GM18508 (cell line): ENCODE results near the gene LRPAP1.
"Not testable (repeated sequence)": the region's sequence is repeated elsewhere in the genome, so short reads cannot be mapped to it uniquely, and the experiment has no call there.

Experiments used
- ATAC-seq: cut with Tn5 transposase; IDR thresholded peaks from one replicate; pipeline ENCODE4 v1.9.1; 2021; ENCODE audit warnings: moderate number of reproducible peaks; ENCODE audit not compliant: insufficient read depth, unreplicated experiment

The LRPAP1 gene

GRCh38 chr4:3562127-3562526, 29.9 kb upstream of the LRPAP1 start:
- ATAC-seq: not testable (repeated sequence)

- ATAC-seq: not testable (repeated sequence)
These were observed 28.2 kb upstream of the LRPAP1 start for GRCh38 chr4:3560465-3560864.

GRCh38 chr4:3559381-3560290, 27.4 kb upstream of the LRPAP1 start:
- not testable (repeated sequence) for ATAC-seq

- ATAC-seq: not testable (repeated sequence)
These were observed 26.3 kb upstream of the LRPAP1 start for GRCh38 chr4:3558514-3558836.

DNA sequence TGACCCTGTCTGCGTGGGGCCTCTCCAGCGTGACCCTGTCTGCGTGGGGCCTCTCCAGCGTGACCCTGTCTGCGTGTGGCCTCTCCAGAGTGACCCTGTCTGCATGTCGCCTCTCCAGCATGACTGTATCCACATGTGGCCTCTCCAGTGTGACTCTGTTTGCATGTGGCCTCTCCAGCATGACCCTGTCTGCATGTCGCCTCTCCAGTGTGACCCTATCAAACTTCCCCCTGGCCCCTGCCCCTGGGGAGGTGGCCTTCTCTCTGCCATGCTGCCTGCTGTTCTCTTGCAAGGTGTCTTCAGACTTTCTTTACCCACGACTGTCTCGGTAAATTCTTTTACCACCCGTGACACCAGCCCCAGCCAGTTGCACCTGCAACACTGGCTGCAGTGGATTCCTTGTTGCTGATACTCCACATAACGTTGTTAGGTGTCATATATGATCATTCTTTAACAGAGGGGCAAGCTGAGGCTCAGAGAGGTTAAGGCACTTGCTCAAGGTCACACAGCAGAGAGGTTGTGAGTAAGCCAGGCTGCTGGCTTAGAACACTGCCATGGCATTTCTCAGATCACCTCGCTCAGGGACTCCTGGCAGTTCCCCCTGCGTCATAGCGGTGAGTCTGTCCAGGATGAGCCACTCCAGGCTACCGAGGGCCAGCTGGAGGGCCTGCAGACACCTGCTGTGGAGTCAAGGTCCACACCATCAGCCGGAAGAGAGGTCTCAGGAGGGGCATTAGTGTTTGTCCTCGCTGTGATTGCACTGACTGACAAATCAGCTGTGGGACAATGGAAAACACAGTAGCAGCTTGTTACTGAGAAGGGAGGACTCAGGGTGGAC, 25.7 kb upstream of the LRPAP1 start:
- not testable (repeated sequence) for ATAC-seq

DNA sequence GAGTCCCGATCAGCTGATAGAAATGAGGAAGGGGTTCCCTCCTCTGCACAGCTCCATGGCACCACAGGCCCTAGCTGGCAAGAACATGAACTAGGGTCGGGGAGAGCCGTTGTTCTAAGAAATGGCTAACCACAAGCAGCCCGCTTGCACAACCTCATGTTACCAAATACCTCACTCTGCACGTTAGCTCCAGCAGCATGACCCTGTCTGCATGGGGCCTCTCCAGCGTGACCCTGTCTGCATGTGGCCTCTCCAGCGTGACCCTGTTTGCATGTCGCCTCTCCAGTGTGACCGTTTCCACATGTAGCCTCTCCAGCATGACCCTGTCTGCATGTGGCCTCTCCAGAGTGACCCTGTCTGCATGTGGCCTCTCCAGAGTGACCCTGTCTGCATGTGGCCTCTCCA, 24.9 kb upstream of the LRPAP1 start:
- ATAC-seq: not testable (repeated sequence)

- not testable (repeated sequence) for ATAC-seq
These were observed 24.1 kb upstream of the LRPAP1 start for GRCh38 chr4:3556244-3556867.

DNA sequence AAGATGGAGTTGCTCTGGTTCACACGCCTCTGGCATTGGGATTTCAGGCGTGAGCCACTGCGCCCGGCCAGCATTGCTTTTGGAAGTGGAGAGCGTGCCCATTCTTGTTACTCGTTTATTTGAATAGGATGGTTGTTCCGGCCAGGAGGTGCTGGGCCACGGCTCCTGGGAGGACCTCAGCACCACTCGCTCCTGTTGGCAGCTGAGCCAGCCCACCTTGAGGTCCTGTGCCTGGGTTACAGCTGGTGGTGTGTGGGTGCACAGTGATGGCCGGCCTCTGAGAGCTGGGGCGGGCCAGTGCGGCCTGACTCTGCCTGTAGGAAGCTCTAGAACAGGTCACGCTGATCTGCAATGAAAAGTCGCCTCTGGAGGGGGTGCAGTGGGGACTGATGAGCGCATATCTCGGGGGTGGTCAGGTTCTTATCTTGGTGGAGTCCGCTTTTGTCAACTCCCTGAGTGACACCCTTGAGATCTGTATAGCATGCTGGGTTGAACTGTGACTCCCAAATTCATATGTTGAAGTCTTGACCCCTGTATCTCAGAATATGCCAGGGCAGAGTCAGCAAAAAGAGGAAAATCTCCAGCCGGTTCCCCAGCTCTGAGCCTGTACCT, 23.3 kb upstream of the LRPAP1 start:
- not testable (repeated sequence) for ATAC-seq

DNA sequence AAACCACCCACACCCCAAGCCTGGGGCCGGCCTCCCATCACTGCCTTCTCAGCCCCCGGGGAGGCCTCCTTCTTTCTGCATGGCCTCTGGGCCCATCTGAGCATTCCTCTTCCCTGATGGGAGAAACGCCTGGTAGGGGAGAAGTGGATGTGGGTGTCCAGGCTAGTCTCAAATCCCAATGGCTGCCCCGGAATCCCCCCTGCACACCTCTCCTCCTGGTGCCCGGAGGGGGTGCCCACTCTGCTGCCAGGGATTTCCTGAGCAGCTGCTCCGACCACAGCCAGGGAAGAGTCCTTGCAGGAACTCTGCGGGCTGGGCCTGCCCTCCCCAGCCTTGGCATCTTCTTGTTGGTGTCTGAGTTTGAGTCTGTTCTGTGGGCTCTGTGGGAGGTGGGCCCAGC, 19.1 kb upstream of the LRPAP1 start:
- ATAC-seq: not testable (repeated sequence)

DNA sequence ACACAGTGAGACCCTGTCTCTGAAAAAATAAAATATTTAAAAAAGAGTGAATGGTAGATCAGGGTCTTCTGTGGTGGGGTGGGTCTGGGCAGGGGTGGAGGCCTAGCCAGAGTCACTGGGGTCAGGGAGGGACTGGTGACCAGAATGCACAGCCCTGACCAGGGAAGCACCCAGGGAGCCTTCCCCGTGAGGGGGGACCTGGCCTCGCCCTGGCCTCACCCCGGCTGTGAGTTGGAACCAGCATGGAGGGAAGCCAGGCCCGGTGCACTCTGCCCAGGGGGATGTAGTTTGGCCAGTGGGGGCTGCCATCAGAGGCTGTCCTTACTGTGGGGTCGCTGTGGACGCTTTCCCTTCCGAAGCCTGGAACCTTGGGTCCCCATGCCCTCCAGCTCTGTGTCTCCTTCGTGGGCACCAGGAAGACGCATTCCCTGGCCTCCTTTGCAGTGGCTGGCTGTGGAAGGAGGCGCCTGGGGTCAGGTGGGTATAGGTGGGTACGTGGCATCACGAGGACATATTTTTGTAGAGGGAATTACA, 18.6 kb upstream of the LRPAP1 start:
- ATAC-seq: not testable (repeated sequence)

- not testable (repeated sequence) for ATAC-seq
These were observed 17.8 kb upstream of the LRPAP1 start for GRCh38 chr4:3550041-3550440.

DNA sequence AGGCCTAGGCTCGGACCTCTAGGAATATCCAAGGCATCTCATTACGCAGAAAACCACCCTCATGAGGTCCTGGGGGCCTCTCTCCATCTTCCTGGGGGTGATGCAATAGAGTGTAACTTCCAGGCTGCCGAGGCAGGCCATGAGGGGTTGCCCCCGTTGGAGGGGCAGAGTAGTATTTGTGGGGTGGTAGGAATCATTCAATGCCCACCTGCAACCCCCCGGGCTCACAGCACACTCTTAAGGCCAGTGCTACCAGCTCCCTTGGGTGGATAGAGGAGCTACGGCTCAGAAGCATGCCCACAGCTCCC, 17.4 kb upstream of the LRPAP1 start:
- not testable (repeated sequence) for ATAC-seq

DNA sequence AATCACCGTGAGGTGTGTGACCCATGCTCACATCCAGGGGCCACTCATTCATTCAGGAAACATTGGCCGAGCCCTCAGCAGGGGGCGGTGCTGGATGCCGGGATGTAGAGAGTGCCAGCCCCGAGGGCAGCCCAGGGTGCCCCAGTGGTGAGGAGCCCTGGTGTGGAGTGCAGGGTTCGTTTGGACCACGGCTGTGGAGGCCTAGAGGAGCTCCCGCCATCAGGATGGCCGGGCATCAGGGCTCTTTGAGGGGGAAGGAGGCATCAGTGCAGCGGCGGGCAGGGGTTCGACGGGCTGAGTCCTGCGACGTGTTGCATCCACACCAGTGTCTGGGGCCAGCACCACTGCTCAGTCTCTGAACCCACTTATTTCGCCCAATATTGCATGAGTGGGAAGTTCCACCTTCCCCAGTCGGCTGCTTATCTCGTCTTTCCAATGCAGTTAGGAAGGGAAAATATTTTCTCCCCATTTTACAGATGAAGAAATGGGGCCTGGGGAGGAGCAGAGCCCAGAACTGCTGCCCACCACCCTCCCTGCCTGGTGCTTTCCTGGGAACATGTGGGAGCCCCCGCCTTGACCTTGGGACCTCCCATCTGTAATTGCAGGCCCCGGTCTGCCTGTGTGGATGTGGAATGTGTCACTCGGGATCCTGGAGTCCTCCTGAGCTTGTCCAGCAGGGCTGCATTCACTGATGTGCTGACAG, 16.9 kb upstream of the LRPAP1 start:
- ATAC-seq: not testable (repeated sequence)

DNA sequence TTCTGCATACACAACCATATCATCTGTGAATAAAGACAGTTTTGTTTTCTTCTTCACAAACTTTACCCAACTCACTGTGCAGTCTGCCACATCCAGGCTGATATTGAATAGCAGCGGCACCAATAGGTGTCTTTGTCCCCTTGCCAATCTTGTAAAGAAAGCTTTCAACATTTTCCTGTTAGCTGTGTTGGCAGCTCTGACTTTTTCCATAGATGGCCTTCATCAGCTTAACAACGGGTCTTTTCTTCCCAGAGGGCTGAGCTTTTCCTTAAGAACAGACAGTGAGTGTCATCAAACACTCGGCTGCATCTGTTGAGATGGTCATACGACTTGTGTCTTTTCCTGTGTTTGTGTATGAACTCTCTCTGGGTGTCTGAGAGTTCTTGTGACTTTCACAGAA, 14.5 kb upstream of the LRPAP1 start:
- ATAC-seq: not testable (repeated sequence)

- not testable (repeated sequence) for ATAC-seq
These were observed 13.1 kb upstream of the LRPAP1 start for GRCh38 chr4:3545351-3545750.

DNA sequence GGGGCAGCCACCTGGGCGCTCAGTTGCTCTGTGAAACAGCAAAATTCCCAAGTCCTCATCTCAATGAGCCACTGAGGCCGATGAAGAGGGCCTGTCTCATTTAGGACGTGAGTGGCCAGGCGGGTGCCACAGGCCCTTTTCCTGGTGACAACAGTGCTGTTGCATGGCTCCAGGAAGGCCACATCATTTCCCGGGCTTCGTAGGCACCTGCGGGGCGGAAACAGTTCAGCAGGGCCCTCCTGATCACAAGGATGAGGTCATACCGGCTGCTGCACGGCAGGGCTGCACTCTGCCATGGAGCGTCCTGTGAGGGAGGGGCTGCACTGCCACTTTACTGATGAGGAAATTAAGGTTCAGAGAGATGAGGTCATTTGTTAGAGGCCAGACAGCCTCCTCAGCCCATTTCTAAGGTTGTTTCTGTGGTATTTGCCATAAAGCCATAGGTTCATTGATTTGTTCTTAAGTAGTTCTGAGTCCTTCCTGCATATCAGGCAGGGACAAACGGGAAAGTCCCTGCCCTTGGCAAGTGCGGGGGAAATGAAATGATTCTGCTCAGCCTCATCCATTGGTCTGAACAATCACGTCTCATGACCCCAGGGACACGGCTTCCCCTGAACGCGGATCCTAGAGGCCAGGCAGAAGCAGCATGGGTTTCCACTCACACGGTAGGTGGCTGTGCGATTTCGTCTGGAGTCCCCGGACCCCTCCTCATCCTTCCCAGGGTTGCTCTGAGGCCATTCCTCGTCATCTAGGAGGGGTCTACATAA, 12.2 kb upstream of the LRPAP1 start:
- not testable (repeated sequence) for ATAC-seq

DNA sequence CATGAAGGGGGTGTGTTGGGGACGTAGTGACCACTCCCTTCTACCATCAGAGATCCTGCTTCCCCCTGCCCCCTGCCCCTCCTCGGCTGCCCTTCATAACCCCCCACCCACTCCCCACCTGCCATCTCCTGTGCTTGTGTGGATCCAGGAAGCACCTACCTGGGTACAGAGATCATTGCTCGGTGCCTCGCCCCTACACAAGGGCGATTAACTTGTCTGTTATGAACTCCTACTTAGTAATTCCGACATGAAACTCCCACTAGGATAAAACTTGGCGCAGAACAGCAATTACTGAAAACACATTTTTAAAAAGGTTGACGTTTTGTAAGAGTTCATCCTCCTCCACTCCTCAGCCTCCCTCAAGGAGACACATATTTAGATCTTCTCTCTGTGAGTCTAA, 11.2 kb upstream of the LRPAP1 start:
- not testable (repeated sequence) for ATAC-seq

DNA sequence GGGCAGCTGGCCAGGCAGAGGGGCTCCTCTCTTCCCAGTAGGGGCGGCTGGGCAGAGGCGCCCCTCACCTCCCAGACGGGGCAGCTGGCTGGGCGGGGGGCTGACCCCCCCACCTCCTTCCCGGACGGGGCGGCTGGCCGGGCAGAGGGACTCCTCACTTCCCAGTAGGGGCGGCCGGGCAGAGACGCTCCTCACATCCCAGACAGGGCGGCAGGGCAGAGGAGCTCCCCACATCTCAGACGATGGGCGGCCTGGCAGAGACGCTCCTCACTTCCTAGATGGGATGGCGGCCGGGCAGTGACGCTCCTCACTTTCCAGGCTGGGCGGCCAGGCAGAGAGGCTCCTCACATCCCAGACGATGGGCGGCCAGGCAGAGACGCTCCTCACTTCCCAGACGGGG, 6.7 kb upstream of the LRPAP1 start:
- not testable (repeated sequence) for ATAC-seq

- not testable (repeated sequence) for ATAC-seq
These were observed 3.6 kb upstream of the LRPAP1 start for GRCh38 chr4:3535812-3536211.
